ENCODE data around the gene C9orf78.
"Not testable (repeated sequence)": the region's sequence is repeated elsewhere in the genome, so short reads cannot be mapped to it uniquely, and the experiment has no call there.

C9orf78 gene

GRCh38 chr9:129794549-129794948 is 40.5 kb downstream of the C9orf78 start:
- DNase-seq (ENCODE audit: low read depth in 1 of 2, low spot score in 1 of 2) = no peak
- Histone ChIP-seq H3K4me3 (replicated peaks; ENCODE audit: insufficient read depth, low read length) (no peak overlapping the region), H3K27me3 (ENCODE audit: insufficient read depth, poor library complexity, severe bottlenecking) (no peaks in the 10 kb centered on the region), H3K27ac (replicated peaks) (no peak overlapping the region)
- TF ChIP-seq REST (IDR thresholded peaks at IDR 0.05; ENCODE audit: insufficient replicate concordance, low read depth) (no peak), GABPA (IDR thresholded peaks at IDR 0.05; ENCODE audit: low read depth) (no peak), SPI1 (IDR thresholded peaks at IDR 0.05; ENCODE audit: borderline replicate concordance, low read depth) (no peak), POLR2AphosphoS5 (IDR thresholded peaks at IDR 0.05; ENCODE audit: low read depth) (no peak)
- TF ChIP-seq, protein P1, sequence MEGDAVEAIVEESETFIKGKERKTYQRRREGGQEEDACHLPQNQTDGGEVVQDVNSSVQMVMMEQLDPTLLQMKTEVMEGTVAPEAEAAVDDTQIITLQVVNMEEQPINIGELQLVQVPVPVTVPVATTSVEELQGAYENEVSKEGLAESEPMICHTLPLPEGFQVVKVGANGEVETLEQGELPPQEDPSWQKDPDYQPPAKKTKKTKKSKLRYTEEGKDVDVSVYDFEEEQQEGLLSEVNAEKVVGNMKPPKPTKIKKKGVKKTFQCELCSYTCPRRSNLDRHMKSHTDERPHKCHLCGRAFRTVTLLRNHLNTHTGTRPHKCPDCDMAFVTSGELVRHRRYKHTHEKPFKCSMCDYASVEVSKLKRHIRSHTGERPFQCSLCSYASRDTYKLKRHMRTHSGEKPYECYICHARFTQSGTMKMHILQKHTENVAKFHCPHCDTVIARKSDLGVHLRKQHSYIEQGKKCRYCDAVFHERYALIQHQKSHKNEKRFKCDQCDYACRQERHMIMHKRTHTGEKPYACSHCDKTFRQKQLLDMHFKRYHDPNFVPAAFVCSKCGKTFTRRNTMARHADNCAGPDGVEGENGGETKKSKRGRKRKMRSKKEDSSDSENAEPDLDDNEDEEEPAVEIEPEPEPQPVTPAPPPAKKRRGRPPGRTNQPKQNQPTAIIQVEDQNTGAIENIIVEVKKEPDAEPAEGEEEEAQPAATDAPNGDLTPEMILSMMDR (IDR thresholded peaks at IDR 0.05; ENCODE audit: insufficient read depth, low read length) = no peak

DNA sequence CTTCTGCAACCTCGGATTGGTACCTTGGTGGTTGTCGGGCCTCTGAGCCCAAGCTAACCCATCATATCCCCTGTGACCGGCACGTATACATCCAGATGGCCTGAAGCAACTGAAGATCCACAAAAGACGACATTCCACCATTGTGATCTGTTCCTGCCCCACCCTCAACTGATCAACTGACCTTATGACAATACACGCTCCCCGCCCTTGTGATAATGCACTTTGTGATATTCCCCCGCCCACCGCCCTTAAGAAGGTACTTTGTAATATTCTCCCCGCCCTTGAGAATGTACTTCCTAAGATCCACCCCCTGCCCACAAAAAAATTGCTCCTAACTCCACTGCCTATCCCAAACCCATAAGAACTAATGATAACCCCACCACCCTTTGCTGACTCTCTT is 48.6 kb downstream of the C9orf78 start:
- Histone ChIP-seq H3K27ac (replicated peaks) (no peak overlapping the region), H3K27me3 (ENCODE audit: insufficient read depth, poor library complexity, severe bottlenecking) (peaks cover 3% of the 10 kb centered on the region), H3K4me3 (replicated peaks; ENCODE audit: insufficient read depth, low read length) (no peak overlapping the region)
- no peak for DNase-seq (ENCODE audit: low read depth in 1 of 2, low spot score in 1 of 2)
- TF ChIP-seq REST (IDR thresholded peaks at IDR 0.05; ENCODE audit: insufficient replicate concordance, low read depth) = no peak
- TF ChIP-seq GABPA (IDR thresholded peaks at IDR 0.05; ENCODE audit: low read depth) = no peak
- TF ChIP-seq SPI1 (IDR thresholded peaks at IDR 0.05; ENCODE audit: borderline replicate concordance, low read depth) = no peak
- TF ChIP-seq, protein P1 (IDR thresholded peaks at IDR 0.05; ENCODE audit: insufficient read depth, low read length) = no peak
- TF ChIP-seq POLR2AphosphoS5 (IDR thresholded peaks at IDR 0.05; ENCODE audit: low read depth) = no peak

- DNase-seq (ENCODE audit: low read depth in 1 of 2, low spot score in 1 of 2) = no peak
- no peak overlapping the region for H3K27ac ChIP-seq (replicated peaks)
- H3K27me3 ChIP-seq (ENCODE audit: insufficient read depth, poor library complexity, severe bottlenecking) = peaks cover 3% of the 10 kb centered on the region
- H3K4me3 ChIP-seq (replicated peaks; ENCODE audit: insufficient read depth, low read length) = no peak overlapping the region
- TF ChIP-seq REST (IDR thresholded peaks at IDR 0.05; ENCODE audit: insufficient replicate concordance, low read depth) (no peak), SPI1 (IDR thresholded peaks at IDR 0.05; ENCODE audit: borderline replicate concordance, low read depth) (no peak), GABPA (IDR thresholded peaks at IDR 0.05; ENCODE audit: low read depth) (no peak), POLR2AphosphoS5 (IDR thresholded peaks at IDR 0.05; ENCODE audit: low read depth) (no peak)
- TF ChIP-seq, protein P1 (IDR thresholded peaks at IDR 0.05; ENCODE audit: insufficient read depth, low read length) = no peak
Observed at GRCh38 chr9:129785866-129786265, 49.2 kb downstream of the C9orf78 start.

GRCh38 chr9:129784970-129785369 is 50.1 kb downstream of the C9orf78 start:
- DNase-seq (ENCODE audit: low read depth in 1 of 2, low spot score in 1 of 2); H3K27me3 ChIP-seq (ENCODE audit: insufficient read depth, poor library complexity, severe bottlenecking); H3K27ac ChIP-seq (replicated peaks); H3K4me3 ChIP-seq (replicated peaks; ENCODE audit: insufficient read depth, low read length): not testable (repeated sequence)
